ENCODE data around the gene CD48. TPM values are rescaled to one million over a fixed set of nuclear protein-coding genes. Genes with fewer than 3 reads are reported as not detected.

The CD48 gene
- total and polyA plus RNA-seq, 4 donors = 2.5 to 10.0 (median 5.1) TPM

DNA sequence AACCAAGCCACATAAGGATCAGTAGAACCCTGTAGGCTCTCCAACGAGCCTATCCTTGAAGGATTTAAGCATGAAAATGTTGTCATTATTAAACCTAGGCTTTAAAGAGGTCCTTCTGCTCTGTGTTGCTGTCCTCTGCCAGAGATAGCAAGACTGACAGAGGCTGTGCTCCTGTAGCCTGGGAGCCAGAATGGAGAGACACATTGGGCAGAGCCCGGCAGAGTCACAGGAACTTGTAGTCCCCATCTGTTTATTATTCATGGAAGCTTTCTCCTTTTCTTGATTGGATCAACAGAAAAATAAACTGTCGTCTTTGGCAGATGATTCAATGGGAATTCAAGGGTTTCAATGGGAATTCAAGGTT is 45.6 kb downstream of the CD48 start (continued):
- no peak for TF ChIP-seq REST (IDR thresholded peaks at IDR 0.05)

GRCh38 chr1:160665330-160666078 is 46.1 kb downstream of the CD48 start:
- 32% methylated on average over 6 of the region's 6 CpGs for WGBS
- TF ChIP-seq, protein P1, sequence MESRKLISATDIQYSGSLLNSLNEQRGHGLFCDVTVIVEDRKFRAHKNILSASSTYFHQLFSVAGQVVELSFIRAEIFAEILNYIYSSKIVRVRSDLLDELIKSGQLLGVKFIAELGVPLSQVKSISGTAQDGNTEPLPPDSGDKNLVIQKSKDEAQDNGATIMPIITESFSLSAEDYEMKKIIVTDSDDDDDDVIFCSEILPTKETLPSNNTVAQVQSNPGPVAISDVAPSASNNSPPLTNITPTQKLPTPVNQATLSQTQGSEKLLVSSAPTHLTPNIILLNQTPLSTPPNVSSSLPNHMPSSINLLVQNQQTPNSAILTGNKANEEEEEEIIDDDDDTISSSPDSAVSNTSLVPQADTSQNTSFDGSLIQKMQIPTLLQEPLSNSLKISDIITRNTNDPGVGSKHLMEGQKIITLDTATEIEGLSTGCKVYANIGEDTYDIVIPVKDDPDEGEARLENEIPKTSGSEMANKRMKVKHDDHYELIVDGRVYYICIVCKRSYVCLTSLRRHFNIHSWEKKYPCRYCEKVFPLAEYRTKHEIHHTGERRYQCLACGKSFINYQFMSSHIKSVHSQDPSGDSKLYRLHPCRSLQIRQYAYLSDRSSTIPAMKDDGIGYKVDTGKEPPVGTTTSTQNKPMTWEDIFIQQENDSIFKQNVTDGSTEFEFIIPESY (IDR thresholded peaks at IDR 0.05) = no peak
- TF ChIP-seq FOXA2 (IDR thresholded peaks at IDR 0.05) (no peak), TAF1 (conservative IDR thresholded peaks at IDR 0.05) (no peak), EGR1 (IDR thresholded peaks at IDR 0.05; ENCODE audit: low read depth in 2 of 2) (peak in 1 of 2 donors; percentile 52), HNF4A (conservative IDR thresholded peaks at IDR 0.05) (no peak), RAD21 (IDR thresholded peaks at IDR 0.05) (no peak), REST (IDR thresholded peaks at IDR 0.05) (no peak), FOXA1 (IDR thresholded peaks at IDR 0.05) (no peak), SP1 (IDR thresholded peaks at IDR 0.05) (peak; percentile 8), HNF4G (IDR thresholded peaks at IDR 0.05) (no peak), GABPA (IDR thresholded peaks at IDR 0.05 in 1 of 2, conservative IDR thresholded peaks at IDR 0.05 in 1 of 2) (no peak), YY1 (IDR thresholded peaks at IDR 0.05) (no peak), RXRA (IDR thresholded peaks at IDR 0.05) (no peak), NR2F2 (IDR thresholded peaks at IDR 0.05) (peak; percentile 93), JUND (IDR thresholded peaks at IDR 0.05) (no peak)
- TF ChIP-seq, protein P2, sequence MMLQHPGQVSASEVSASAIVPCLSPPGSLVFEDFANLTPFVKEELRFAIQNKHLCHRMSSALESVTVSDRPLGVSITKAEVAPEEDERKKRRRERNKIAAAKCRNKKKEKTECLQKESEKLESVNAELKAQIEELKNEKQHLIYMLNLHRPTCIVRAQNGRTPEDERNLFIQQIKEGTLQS (IDR thresholded peaks at IDR 0.05) = no peak
- TF ChIP-seq, protein P3, sequence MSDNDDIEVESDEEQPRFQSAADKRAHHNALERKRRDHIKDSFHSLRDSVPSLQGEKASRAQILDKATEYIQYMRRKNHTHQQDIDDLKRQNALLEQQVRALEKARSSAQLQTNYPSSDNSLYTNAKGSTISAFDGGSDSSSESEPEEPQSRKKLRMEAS (IDR thresholded peaks at IDR 0.05) = peak; percentile 62
- TF ChIP-seq, protein P4, sequence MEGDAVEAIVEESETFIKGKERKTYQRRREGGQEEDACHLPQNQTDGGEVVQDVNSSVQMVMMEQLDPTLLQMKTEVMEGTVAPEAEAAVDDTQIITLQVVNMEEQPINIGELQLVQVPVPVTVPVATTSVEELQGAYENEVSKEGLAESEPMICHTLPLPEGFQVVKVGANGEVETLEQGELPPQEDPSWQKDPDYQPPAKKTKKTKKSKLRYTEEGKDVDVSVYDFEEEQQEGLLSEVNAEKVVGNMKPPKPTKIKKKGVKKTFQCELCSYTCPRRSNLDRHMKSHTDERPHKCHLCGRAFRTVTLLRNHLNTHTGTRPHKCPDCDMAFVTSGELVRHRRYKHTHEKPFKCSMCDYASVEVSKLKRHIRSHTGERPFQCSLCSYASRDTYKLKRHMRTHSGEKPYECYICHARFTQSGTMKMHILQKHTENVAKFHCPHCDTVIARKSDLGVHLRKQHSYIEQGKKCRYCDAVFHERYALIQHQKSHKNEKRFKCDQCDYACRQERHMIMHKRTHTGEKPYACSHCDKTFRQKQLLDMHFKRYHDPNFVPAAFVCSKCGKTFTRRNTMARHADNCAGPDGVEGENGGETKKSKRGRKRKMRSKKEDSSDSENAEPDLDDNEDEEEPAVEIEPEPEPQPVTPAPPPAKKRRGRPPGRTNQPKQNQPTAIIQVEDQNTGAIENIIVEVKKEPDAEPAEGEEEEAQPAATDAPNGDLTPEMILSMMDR (IDR thresholded peaks at IDR 0.05; ENCODE audit: low read depth, low read length, missing input control) = no peak
- Histone ChIP-seq H3K27ac (ENCODE audit: low read depth in 1 of 2, low read length in 2 of 2) (peak overlapping the region; percentile 9 to 46), H3K4me1 (ENCODE audit: control insufficient read depth in 4 of 4, insufficient read depth in 4 of 4, low read length in 3 of 4) (no peaks in the 10 kb centered on the region), H3K9me3 (ENCODE audit: control insufficient read depth in 4 of 4, low read length in 3 of 4) (peaks cover 0 to 5% (median 0%) of the 10 kb centered on the region in 4 donors), H3K36me3 (ENCODE audit: control insufficient read depth in 4 of 4, insufficient read depth in 3 of 4, low read depth in 1 of 4, low read length in 3 of 4) (no peaks in the 10 kb centered on the region), H3K4me3 (ENCODE audit: low read depth in 1 of 3, low read length in 3 of 3) (no peak overlapping the region), H3K9ac (ENCODE audit: low read depth in 1 of 2, low read length in 2 of 2) (no peak overlapping the region), H3K27me3 (ENCODE audit: control insufficient read depth in 4 of 4, insufficient read depth in 4 of 4, low read length in 3 of 4) (no peaks in the 10 kb centered on the region)
- DNase-seq (ENCODE audit: low spot score) = no peak

All from liver (tissue), 9 donors.